ENCODE results near the gene PRKCH. TPM values are rescaled to one million over a fixed set of nuclear protein-coding genes. Genes with fewer than 3 reads are reported as not detected.

The PRKCH gene
- total RNA-seq, 2 donors from 2014 or later = 24.6 to 73.6 TPM

DNA sequence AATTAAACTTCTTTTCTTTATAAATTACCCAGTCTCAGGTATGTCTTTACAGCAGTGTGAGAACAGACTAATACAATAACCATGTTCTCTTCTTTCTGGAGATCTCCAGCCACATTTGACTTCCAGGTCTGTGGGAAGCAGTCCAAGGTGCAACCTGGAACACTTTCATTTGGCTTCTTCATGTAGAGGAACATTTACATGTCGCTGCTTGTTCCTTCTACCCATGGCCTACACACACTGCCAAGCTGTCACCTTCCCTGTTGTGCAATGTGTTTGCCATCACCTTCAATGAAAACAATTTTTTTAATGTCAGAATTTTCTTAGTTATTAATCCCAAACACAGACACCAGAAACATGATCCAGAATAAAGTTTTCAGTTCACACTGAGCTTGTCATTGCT is 104.7 kb downstream of the PRKCH start:
- TF ChIP-seq, protein P1, sequence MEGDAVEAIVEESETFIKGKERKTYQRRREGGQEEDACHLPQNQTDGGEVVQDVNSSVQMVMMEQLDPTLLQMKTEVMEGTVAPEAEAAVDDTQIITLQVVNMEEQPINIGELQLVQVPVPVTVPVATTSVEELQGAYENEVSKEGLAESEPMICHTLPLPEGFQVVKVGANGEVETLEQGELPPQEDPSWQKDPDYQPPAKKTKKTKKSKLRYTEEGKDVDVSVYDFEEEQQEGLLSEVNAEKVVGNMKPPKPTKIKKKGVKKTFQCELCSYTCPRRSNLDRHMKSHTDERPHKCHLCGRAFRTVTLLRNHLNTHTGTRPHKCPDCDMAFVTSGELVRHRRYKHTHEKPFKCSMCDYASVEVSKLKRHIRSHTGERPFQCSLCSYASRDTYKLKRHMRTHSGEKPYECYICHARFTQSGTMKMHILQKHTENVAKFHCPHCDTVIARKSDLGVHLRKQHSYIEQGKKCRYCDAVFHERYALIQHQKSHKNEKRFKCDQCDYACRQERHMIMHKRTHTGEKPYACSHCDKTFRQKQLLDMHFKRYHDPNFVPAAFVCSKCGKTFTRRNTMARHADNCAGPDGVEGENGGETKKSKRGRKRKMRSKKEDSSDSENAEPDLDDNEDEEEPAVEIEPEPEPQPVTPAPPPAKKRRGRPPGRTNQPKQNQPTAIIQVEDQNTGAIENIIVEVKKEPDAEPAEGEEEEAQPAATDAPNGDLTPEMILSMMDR (IDR thresholded peaks at IDR 0.05) = no peak
- ATAC-seq (ENCODE audit: insufficient number of reproducible peaks, low FRiP score, low read depth) (no peak), DNase-seq (ENCODE audit: low spot score) (no peak)
- Histone ChIP-seq H3K27me3 (replicated peaks; ENCODE audit: insufficient read depth) (no peaks in the 10 kb centered on the region), H3K9me3 (no peaks in the 10 kb centered on the region), H3K36me3 (no peaks in the 10 kb centered on the region), H3K27ac (no peak overlapping the region), H3K4me3 (no peak overlapping the region), H3K4me1 (ENCODE audit: control insufficient read depth in 1 of 2, low read depth in 2 of 2) (no peaks in the 10 kb centered on the region)

DNA sequence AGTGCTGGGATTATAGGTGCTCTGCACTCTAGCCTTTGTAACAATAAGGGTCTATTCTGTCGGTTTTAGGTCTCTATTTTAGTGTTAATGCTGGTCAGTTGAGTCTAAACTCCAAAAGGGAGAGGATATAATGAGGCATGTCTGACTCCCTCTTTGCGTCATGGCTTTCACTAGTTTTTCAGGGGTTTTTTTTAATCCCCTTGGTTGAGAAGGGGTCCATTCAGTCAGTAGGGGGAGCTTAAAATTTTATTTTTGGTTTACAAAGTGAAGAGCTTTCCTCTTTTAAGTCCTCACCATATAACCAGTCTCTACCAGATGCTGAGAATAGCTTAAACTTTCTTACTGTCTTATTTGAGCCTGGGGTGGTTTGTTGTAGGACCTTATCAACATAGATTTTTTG is 106.9 kb downstream of the PRKCH start:
- H3K9me3 ChIP-seq = no peaks in the 10 kb centered on the region
- H3K36me3 ChIP-seq = no peaks in the 10 kb centered on the region
- DNase-seq (ENCODE audit: low spot score) = no peak
- no peak for ATAC-seq (ENCODE audit: insufficient number of reproducible peaks, low FRiP score, low read depth)
- no peak overlapping the region for H3K27ac ChIP-seq
- no peak overlapping the region for H3K4me3 ChIP-seq
- H3K4me1 ChIP-seq (ENCODE audit: control insufficient read depth in 1 of 2, low read depth in 2 of 2) = no peaks in the 10 kb centered on the region
- TF ChIP-seq, protein P1 (IDR thresholded peaks at IDR 0.05) = no peak
- no peaks in the 10 kb centered on the region for H3K27me3 ChIP-seq (replicated peaks; ENCODE audit: insufficient read depth)

DNA sequence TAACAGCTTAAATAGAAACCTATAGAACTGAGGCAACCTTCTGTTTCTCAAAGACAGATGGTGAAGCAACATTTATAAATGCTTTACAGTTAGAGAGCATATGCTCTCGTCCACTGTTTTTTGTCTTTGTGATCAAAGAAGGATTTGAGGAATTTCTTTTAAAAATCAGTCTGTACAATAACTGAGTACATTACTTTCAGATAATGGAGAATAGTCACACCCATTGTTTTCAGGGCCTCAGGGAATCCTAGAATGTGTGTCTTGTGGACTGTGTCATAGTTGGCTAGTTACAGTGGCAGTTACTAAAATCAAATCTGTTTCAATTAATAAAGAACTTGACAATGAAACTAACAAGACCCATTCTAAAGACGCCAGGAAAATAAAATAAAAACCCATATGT is 107.9 kb downstream of the PRKCH start:
- TF ChIP-seq, protein P1 (IDR thresholded peaks at IDR 0.05) = no peak

DNA sequence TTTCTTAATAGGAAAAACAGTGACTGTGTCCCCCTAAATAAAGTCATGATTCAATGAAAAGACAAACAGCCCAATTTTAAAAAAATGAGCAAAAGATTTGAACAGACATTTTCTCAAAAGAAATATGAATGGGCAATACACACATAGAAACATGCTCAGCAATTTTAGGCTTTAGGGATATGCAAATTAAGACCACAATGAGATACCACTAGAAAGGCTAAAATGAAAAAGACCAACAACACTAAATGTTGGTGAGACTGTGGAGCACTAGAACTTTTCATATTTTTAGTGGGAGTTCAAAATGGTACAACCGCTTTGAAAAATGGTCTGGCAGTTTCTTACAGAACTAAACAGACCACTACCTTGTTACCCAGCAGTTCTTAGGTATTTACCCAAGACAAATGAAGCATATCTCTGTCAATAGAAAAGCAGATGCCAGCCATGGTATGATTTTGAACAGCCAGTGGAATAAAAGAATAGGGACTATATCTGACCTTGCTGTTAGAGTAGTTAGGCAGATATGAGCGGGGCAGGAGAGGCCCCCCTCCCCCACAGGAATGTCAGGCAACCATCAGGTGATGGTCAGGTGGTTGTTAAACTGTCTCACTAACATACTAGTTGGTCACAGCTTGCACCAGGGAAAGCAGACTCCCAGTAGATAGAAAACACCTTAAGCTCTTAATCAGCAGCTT is 108.8 kb downstream of the PRKCH start:
- DNase-seq (ENCODE audit: low spot score) (no peak), ATAC-seq (ENCODE audit: insufficient number of reproducible peaks, low FRiP score, low read depth) (no peak)
- Histone ChIP-seq H3K36me3 (no peaks in the 10 kb centered on the region), H3K4me1 (ENCODE audit: control insufficient read depth in 1 of 2, low read depth in 2 of 2) (no peaks in the 10 kb centered on the region), H3K9me3 (no peaks in the 10 kb centered on the region), H3K27me3 (replicated peaks; ENCODE audit: insufficient read depth) (no peaks in the 10 kb centered on the region), H3K27ac (no peak overlapping the region), H3K4me3 (no peak overlapping the region)
- TF ChIP-seq, protein P1 (IDR thresholded peaks at IDR 0.05) = no peak

More for the DNA sequence above, 107.9 kb downstream of the PRKCH start:
- no peak overlapping the region for H3K4me3 ChIP-seq
- H3K27ac ChIP-seq = no peak overlapping the region
- H3K9me3 ChIP-seq = no peaks in the 10 kb centered on the region
- H3K4me1 ChIP-seq (ENCODE audit: control insufficient read depth in 1 of 2, low read depth in 2 of 2) = no peaks in the 10 kb centered on the region
- no peak for ATAC-seq (ENCODE audit: insufficient number of reproducible peaks, low FRiP score, low read depth)
- H3K27me3 ChIP-seq (replicated peaks; ENCODE audit: insufficient read depth) = no peaks in the 10 kb centered on the region
- H3K36me3 ChIP-seq = no peaks in the 10 kb centered on the region
- DNase-seq (ENCODE audit: low spot score) = no peak

DNA sequence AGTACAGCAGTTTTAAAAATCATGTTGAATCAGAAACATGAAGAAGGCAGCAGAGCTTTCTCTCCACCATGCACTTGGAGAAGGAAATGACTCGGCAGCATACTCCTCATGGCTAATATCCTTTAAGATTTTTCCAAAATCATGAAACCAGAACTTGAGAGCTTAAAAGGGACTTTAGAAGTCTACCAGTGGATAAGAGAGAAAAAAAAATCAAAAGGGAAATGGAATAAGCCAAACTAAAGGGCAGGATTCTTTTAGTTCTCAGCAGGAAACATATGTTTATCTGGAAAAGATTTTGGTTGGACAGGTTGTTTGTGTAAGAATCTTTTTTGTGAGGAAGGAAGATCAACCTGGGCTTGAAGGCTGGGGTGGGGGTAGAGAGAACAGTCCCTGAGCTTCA is 111.8 kb downstream of the PRKCH start:
- TF ChIP-seq, protein P1 (IDR thresholded peaks at IDR 0.05) = no peak
- H3K4me3 ChIP-seq = no peak overlapping the region
- H3K9me3 ChIP-seq = no peaks in the 10 kb centered on the region
- H3K4me1 ChIP-seq (ENCODE audit: control insufficient read depth in 1 of 2, low read depth in 2 of 2) = no peaks in the 10 kb centered on the region
- no peak overlapping the region for H3K27ac ChIP-seq
- ATAC-seq (ENCODE audit: insufficient number of reproducible peaks, low FRiP score, low read depth) (no peak), DNase-seq (ENCODE audit: low spot score) (no peak)
- H3K27me3 ChIP-seq (replicated peaks; ENCODE audit: insufficient read depth) = no peaks in the 10 kb centered on the region
- no peaks in the 10 kb centered on the region for H3K36me3 ChIP-seq

Measured in thoracic aorta (tissue), 2 donors.